Kidney (tissue), 14 donors: Measurements from ENCODE around the gene RASD1. TPM values are rescaled to one million over a fixed set of nuclear protein-coding genes. Genes with fewer than 3 reads are reported as not detected.

ENCODE experiments used
- DNase-seq, 5 donors: peaks; one replicate each; pipeline ENCODE4 v3.0.0-alpha.2; 2013 to 2020
- FAIRE-seq: peaks from 2 replicates; lab custom pipeline; 2012; peaks lifted over from hg19 to GRCh38; lab: Jason Lieb, UNC
- H3K27ac ChIP-seq, 2 donors: one replicate each; pipeline ENCODE4 v1.7.0; 2013; ENCODE audit warnings: low read depth in 2 of 2, low read length in 2 of 2, inconsistent platforms in 1 of 2
- H3K27me3 ChIP-seq: one replicate; pipeline ENCODE4 v1.7.1; 2013; ENCODE audit warnings: low read length, inconsistent platforms; ENCODE audit not compliant: control insufficient read depth, insufficient read depth
- H3K36me3 ChIP-seq, 3 donors: one replicate each; pipeline versions ENCODE4 v1.7.0 to v1.7.1; 2013; ENCODE audit warnings: low read length in 3 of 3, control low read depth in 1 of 3, inconsistent platforms in 1 of 3; ENCODE audit not compliant: insufficient read depth in 3 of 3, control insufficient read depth in 2 of 3
- H3K4me1 ChIP-seq, 3 donors: one replicate each; pipeline versions ENCODE4 v1.7.0 to v1.7.1; 2013; ENCODE audit warnings: low read length in 3 of 3, inconsistent platforms in 1 of 3, low read depth in 1 of 3; ENCODE audit not compliant: control insufficient read depth in 2 of 3, insufficient read depth in 2 of 3
- H3K4me3 ChIP-seq, 3 donors: one replicate each; pipeline versions ENCODE4 v1.7.0 to v1.8.1; 2013; ENCODE audit warnings: low read length in 3 of 3, control low read depth in 1 of 3, inconsistent platforms in 1 of 3
- H3K9ac ChIP-seq, 3 donors: one replicate each; pipeline versions ENCODE4 v1.7.0 to v1.7.1; 2013; ENCODE audit warnings: low read length in 3 of 3, control low read depth in 1 of 3, inconsistent platforms in 1 of 3
- H3K9me3 ChIP-seq, 3 donors: one replicate each; pipeline versions ENCODE4 v1.7.0 to v1.7.1; 2013; ENCODE audit warnings: low read length in 3 of 3, control low read depth in 1 of 3, inconsistent platforms in 1 of 3; ENCODE audit not compliant: control insufficient read depth in 2 of 3, insufficient read depth in 1 of 3
- CTCF ChIP-seq: IDR thresholded peaks from 3 replicates; pipeline ENCODE4 v1.5.1; 2012; ENCODE audit warnings: mild to moderate bottlenecking, moderate library complexity, borderline replicate concordance; ENCODE audit not compliant: insufficient read depth; ENCODE audit errors: extremely low read depth
- intact Hi-C: fragments of 100-400 bp; cut with DNase I; formaldehyde crosslinking; loops from one replicate; pipeline ENCODE4 v1.11.1; 2022
- polyA plus RNA-seq: library from polyadenylated mRNA; stranded (reverse); fragments of 350-450 nt; fragmentation: Illumina TruSeq; extraction: RNeasy Lipid Tissue Mini Kit (QIAGEN cat#74804); gene quantifications from one replicate; pipeline ENCODE4 v1.2.3, GENCODE V29; 2014; ENCODE audit warnings: low read depth, low replicate concordance; ENCODE audit not compliant: insufficient read depth
- total RNA-seq: library from RNA; stranded (reverse); fragmentation: NEBNext Ultra II Directional; extraction: Animal tissue kit (Norgen Biotek cat#: 25700); gene quantifications from one replicate; pipeline ENCODE4 v1.2.1, GENCODE V29; 2021
- donor health status: control.
- donor health status: control.
- donor health status: control.
- donor health status: control.
- donor health status: control.
- donor health status: DM: yes; HTN: yes; CAD: no.
- donor health status: Normal renal cell carcinoma (clear cell type).

Gene RASD1
- total and polyA plus RNA-seq, 2 donors from 2014 or later = 103 to 147 TPM

GRCh38 chr17:17503566-17504130 lies 7.5 kb upstream of the RASD1 start:
- no peak for TF ChIP-seq CTCF
- Histone ChIP-seq H3K4me1 (peaks cover 0 to 3% (median 0%) of the 10 kb centered on the region in 3 donors), H3K9ac (no peak overlapping the region), H3K4me3 (no peak overlapping the region), H3K36me3 (no peaks in the 10 kb centered on the region), H3K27ac (no peak overlapping the region), H3K9me3 (no peaks in the 10 kb centered on the region), H3K27me3 (no peaks in the 10 kb centered on the region)
- intact Hi-C loops = no loop called here
- FAIRE-seq (no peak), DNase-seq (peak in 1 of 5 donors; percentile 43)

- Histone ChIP-seq H3K27me3 (no peaks in the 10 kb centered on the region), H3K9me3 (no peaks in the 10 kb centered on the region), H3K4me1 (peaks cover 0 to 3% (median 0%) of the 10 kb centered on the region in 3 donors), H3K27ac (no peak overlapping the region), H3K36me3 (no peaks in the 10 kb centered on the region), H3K9ac (no peak overlapping the region), H3K4me3 (no peak overlapping the region)
- TF ChIP-seq CTCF = no peak
- intact Hi-C loops = no loop called here
- FAIRE-seq (no peak), DNase-seq (peak in 2 of 5 donors; percentile 26 to 62)
These were observed 6.8 kb upstream of the RASD1 start for GRCh38 chr17:17502741-17503565.

- Histone ChIP-seq H3K27me3 (no peaks in the 10 kb centered on the region), H3K9ac (no peak overlapping the region), H3K4me1 (peaks cover 0 to 6% (median 0%) of the 10 kb centered on the region in 3 donors), H3K9me3 (no peaks in the 10 kb centered on the region), H3K27ac (no peak overlapping the region), H3K4me3 (no peak overlapping the region), H3K36me3 (no peaks in the 10 kb centered on the region)
- DNase-seq (peak in 2 of 5 donors; percentile 24 to 42), FAIRE-seq (no peak)
- intact Hi-C loops = no loop called here
- no peak for TF ChIP-seq CTCF
These were observed 4.9 kb upstream of the RASD1 start for GRCh38 chr17:17500999-17501605.
